ENCODE data around the gene NUMB. TPM values are rescaled to one million over a fixed set of nuclear protein-coding genes. Genes with fewer than 3 reads are reported as not detected.

The NUMB gene
- total RNA-seq, 2 experiments from 2014 or later, result 18.6 to 87.8 TPM

DNA sequence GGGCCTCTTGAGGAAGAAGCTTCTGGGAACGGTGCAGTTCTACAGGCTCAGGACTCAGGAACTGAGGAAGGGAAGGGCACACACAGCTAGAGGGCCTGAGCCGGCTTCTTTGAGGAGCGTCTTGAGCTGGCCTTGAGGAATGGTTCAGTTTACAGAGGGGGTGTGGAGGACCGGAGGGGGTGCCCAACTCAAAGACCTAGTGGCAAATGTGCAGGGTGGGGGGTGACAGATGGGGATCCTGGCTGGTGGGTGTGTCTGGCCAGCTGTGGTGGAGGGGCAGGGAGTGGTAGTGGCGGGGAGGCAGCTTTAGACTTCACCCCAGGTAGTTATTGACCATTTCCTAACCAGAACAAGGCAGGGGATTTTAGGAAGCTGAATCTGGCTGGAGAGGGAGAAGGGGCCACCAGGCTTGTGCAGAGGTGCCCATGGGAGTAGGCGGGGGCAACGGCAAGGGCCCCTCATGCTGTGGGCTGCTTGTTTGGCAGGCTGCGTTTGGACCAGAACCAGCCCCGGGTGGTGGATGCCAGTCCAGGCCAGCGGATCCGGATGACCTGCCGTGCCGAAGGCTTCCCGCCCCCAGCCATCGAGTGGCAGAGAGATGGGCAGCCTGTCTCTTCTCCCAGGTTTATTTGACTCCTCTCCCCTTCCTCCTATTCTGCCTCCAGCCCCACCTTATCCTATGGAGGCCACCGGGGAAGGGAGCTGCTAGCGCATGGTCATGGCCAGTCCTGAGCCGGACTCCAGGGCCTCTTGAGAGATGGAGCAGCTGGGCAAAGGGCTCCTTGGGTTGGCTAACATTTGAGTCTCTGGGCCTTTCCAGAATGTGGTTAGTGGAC is 193.2 kb downstream of the NUMB start:
- POLR2A ChIA-PET, result interaction anchor here (0.6 to 0.8 kb wide), 4 partner anchors 10 to 411 kb away, joined by 3 read pairs; no protein-coding TSS in a partner anchor
- CTCF ChIA-PET (ENCODE audit: unreplicated experiment), result no interaction called here
- no peaks in the 10 kb centered on the region for H3K79me2 ChIP-seq (ENCODE audit: insufficient read depth, low read depth, low read length)
- no peak overlapping the region for H2AFZ ChIP-seq (ENCODE audit: low read length)
- H3K4me3 ChIP-seq (ENCODE audit: low read depth, low read length, poor library complexity, severe bottlenecking), result no peak overlapping the region
- peaks cover 15% of the 10 kb centered on the region for H3K4me1 ChIP-seq (ENCODE audit: insufficient read depth, low read length, poor library complexity, severe bottlenecking)
- H3K27ac ChIP-seq (ENCODE audit: low read depth, low read length, poor library complexity, severe bottlenecking), result no peak overlapping the region
- no peak for DNase-seq (ENCODE audit: low spot score)
- intact Hi-C loops (cut with micrococcal nuclease; ENCODE audit: unreplicated experiment), result no loop called here
- no TSS peak for BruUV-seq (replicated peaks)
- no peak overlapping the region for H3K4me2 ChIP-seq (ENCODE audit: low read length)
- no peaks in the 10 kb centered on the region for H3K9me2 ChIP-seq (ENCODE audit: insufficient read depth, low read length)
- H3K9me3 ChIP-seq (ENCODE audit: low read length), result no peaks in the 10 kb centered on the region
- no peaks in the 10 kb centered on the region for H4K20me1 ChIP-seq (ENCODE audit: insufficient read depth, low read length)
- TF ChIP-seq EZH2phosphoT487 (IDR thresholded peaks at IDR 0.05; ENCODE audit: borderline replicate concordance, low read depth, low read length), result no peak
- TF ChIP-seq, protein P1, sequence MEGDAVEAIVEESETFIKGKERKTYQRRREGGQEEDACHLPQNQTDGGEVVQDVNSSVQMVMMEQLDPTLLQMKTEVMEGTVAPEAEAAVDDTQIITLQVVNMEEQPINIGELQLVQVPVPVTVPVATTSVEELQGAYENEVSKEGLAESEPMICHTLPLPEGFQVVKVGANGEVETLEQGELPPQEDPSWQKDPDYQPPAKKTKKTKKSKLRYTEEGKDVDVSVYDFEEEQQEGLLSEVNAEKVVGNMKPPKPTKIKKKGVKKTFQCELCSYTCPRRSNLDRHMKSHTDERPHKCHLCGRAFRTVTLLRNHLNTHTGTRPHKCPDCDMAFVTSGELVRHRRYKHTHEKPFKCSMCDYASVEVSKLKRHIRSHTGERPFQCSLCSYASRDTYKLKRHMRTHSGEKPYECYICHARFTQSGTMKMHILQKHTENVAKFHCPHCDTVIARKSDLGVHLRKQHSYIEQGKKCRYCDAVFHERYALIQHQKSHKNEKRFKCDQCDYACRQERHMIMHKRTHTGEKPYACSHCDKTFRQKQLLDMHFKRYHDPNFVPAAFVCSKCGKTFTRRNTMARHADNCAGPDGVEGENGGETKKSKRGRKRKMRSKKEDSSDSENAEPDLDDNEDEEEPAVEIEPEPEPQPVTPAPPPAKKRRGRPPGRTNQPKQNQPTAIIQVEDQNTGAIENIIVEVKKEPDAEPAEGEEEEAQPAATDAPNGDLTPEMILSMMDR (conservative IDR thresholded peaks at IDR 0.05; ENCODE audit: low read length), result no peak
- no peaks in the 10 kb centered on the region for H3K36me3 ChIP-seq (ENCODE audit: insufficient read depth, low read length)

DNA sequence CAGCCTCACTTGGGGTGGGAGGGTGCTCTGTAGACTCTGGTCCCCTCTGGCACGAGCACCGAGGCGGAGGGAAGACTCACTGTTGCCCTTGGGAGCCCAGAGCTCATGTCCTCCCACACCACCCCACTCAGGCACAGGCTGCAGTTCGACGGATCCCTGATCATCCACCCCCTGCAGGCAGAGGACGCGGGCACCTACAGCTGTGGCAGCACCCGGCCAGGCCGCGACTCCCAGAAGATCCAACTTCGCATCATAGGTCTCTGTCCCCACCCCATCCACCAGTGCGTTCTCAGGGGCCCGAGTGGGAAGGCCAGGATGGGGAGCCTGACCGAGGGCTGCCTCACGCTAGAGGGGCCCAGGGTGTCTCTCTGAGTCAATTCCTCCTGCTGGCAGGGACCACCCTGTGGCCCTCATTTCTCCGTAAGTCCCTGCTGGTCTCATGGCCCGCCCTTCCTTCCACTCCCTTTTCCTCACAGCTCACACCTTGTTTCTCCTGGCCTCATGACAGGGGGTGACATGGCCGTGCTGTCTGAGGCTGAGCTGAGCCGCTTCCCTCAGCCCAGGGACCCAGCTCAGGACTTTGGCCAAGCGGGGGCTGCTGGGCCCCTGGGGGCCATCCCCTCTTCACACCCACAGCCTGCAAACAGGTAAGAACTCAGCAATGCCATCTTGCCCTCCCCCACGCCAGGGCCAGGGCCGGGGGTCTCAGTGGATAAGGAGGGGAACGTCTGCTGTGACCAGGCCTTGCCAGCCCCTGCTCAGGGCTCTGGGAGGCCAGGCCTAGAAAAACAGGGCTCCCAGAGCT is 194.1 kb downstream of the NUMB start:
- Histone ChIP-seq H3K36me3 (ENCODE audit: insufficient read depth, low read length) (no peaks in the 10 kb centered on the region), H3K27ac (ENCODE audit: low read depth, low read length, poor library complexity, severe bottlenecking) (no peak overlapping the region), H2AFZ (ENCODE audit: low read length) (no peak overlapping the region), H3K4me1 (ENCODE audit: insufficient read depth, low read length, poor library complexity, severe bottlenecking) (peaks cover 6% of the 10 kb centered on the region), H3K9me2 (ENCODE audit: insufficient read depth, low read length) (no peaks in the 10 kb centered on the region), H3K9me3 (ENCODE audit: low read length) (no peaks in the 10 kb centered on the region), H3K4me3 (ENCODE audit: low read depth, low read length, poor library complexity, severe bottlenecking) (no peak overlapping the region), H3K4me2 (ENCODE audit: low read length) (no peak overlapping the region), H4K20me1 (ENCODE audit: insufficient read depth, low read length) (no peaks in the 10 kb centered on the region), H3K79me2 (ENCODE audit: insufficient read depth, low read depth, low read length) (no peaks in the 10 kb centered on the region)
- ChIA-PET POLR2A (interaction anchor here (0.8 kb wide), 1 partner anchor 8 kb away, joined by 3 read pairs; no protein-coding TSS in a partner anchor), CTCF (ENCODE audit: unreplicated experiment) (interaction anchor here (0.6 kb wide), 1 partner anchor 24 kb away, joined by 7 read pairs; no protein-coding TSS in a partner anchor)
- intact Hi-C loops (cut with micrococcal nuclease; ENCODE audit: unreplicated experiment), result no loop called here
- BruUV-seq (replicated peaks), result no TSS peak
- TF ChIP-seq EZH2phosphoT487 (IDR thresholded peaks at IDR 0.05; ENCODE audit: borderline replicate concordance, low read depth, low read length), result no peak
- TF ChIP-seq, protein P1 (conservative IDR thresholded peaks at IDR 0.05; ENCODE audit: low read length), result no peak
- DNase-seq (ENCODE audit: low spot score), result no peak
